ENCODE measurements around the gene CEP89. TPM values are rescaled to one million over a fixed set of nuclear protein-coding genes. Genes with fewer than 3 reads are reported as not detected.

CEP89 gene
- total RNA-seq, 2 donors from 2014 or later = 19.3 to 20.6 TPM

DNA sequence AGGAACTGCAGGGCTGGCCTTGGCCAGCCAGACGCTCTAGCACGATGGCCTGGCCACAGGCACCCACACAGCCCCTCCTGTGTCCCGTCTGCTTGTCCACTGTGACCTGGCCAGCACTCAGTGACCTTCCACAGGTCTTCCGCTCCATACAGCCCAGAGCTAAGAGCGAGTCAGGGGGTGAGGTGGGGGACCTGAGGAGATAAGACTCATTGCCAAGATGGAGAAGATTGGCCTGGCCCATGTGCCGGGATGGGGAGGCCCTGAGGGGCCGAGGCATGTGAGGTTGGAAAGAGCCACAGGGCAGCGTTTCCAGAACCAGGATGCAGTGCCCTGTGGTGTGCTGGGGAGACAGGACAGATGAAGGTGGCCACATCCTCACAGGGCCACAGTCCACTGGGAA, 92.0 kb downstream of the CEP89 start:
- no peaks in the 10 kb centered on the region for H3K27me3 ChIP-seq (replicated peaks; ENCODE audit: insufficient read depth)
- H3K4me3 ChIP-seq = no peak overlapping the region
- no peaks in the 10 kb centered on the region for H3K36me3 ChIP-seq
- WGBS = 94% methylated on average over 8 of the region's 8 CpGs
- DNase-seq (ENCODE audit: low spot score) = no peak
- intact Hi-C loops (cut with DNase I) = no loop called here
- TF ChIP-seq, protein P1, sequence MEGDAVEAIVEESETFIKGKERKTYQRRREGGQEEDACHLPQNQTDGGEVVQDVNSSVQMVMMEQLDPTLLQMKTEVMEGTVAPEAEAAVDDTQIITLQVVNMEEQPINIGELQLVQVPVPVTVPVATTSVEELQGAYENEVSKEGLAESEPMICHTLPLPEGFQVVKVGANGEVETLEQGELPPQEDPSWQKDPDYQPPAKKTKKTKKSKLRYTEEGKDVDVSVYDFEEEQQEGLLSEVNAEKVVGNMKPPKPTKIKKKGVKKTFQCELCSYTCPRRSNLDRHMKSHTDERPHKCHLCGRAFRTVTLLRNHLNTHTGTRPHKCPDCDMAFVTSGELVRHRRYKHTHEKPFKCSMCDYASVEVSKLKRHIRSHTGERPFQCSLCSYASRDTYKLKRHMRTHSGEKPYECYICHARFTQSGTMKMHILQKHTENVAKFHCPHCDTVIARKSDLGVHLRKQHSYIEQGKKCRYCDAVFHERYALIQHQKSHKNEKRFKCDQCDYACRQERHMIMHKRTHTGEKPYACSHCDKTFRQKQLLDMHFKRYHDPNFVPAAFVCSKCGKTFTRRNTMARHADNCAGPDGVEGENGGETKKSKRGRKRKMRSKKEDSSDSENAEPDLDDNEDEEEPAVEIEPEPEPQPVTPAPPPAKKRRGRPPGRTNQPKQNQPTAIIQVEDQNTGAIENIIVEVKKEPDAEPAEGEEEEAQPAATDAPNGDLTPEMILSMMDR (IDR thresholded peaks at IDR 0.05) = no peak
- TF ChIP-seq POLR2AphosphoS5 (IDR thresholded peaks at IDR 0.05) (no peak), POLR2A (IDR thresholded peaks at IDR 0.05) (no peak)
- H3K27ac ChIP-seq = no peak overlapping the region
- no peaks in the 10 kb centered on the region for H3K4me1 ChIP-seq (replicated peaks)
- H3K9me3 ChIP-seq = no peaks in the 10 kb centered on the region

DNA sequence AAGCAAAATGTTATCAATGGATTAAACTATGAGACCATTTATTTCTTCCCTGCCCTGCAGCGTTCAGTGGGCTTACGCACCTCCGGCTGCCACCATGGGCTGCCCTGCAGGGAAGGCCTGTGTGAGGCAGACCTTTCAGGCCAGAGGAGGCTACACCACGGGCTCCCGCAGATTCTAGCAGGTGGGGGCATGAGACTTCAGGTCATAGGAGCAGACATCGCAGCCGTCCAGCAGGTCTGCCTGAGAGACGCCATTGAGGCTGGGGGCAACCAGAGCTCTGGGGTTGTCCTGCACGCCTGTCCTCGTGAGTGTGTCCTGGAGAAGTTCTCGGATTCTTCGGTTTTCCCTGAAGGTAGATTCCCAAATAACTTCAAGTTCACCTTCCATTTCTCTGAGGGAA, 92.8 kb downstream of the CEP89 start:
- Histone ChIP-seq H3K4me1 (replicated peaks) (no peaks in the 10 kb centered on the region), H3K9me3 (no peaks in the 10 kb centered on the region), H3K4me3 (no peak overlapping the region), H3K27me3 (replicated peaks; ENCODE audit: insufficient read depth) (no peaks in the 10 kb centered on the region), H3K36me3 (no peaks in the 10 kb centered on the region), H3K27ac (no peak overlapping the region)
- 98% methylated on average over 12 of the region's 12 CpGs for WGBS
- DNase-seq (ENCODE audit: low spot score) = no peak
- TF ChIP-seq, protein P1 (IDR thresholded peaks at IDR 0.05) = no peak
- TF ChIP-seq POLR2AphosphoS5 (IDR thresholded peaks at IDR 0.05) (no peak), POLR2A (IDR thresholded peaks at IDR 0.05) (no peak)
- intact Hi-C loops (cut with DNase I) = no loop called here

DNA sequence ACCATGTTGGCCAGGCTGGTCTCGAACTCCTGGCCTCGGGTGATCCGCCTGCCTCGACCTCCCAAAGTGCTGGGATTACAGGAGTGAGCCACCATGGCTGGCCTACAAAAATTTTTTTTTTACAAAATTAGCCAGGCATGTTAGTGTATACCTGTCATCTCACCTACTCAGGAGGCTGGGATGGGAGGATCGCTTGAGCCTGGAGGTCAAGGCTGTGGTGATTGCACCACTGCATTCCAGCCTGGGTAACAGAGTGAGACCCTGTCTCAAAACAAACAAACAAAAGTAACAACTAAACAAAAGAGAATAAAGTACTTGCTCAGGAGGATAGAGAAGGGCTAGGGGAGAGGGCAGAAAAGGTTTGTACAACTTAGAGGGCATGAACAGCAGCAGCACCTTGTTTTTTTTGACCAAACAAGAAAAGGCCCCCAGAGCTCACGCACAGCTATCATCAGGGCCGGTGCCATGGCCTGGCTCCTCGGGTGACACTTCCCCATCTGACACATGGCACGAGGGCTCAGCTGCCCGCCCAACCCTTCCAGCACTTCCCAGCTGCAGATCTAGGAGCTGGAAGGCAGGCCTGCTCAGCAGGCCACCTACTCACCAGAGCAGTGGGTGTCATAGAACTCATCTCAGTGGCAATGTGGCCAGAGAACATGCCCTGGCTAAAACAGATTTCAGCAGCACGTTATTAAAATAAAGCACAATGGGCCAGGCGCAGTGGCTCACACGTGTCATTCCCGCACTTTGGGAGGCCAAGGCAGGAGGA, 93.6 kb downstream of the CEP89 start:
- Histone ChIP-seq H3K36me3 (no peaks in the 10 kb centered on the region), H3K27me3 (replicated peaks; ENCODE audit: insufficient read depth) (no peaks in the 10 kb centered on the region), H3K9me3 (no peaks in the 10 kb centered on the region), H3K4me3 (no peak overlapping the region), H3K4me1 (replicated peaks) (no peaks in the 10 kb centered on the region), H3K27ac (no peak overlapping the region)
- TF ChIP-seq, protein P1 (IDR thresholded peaks at IDR 0.05) = no peak
- TF ChIP-seq POLR2A (IDR thresholded peaks at IDR 0.05) = no peak
- TF ChIP-seq POLR2AphosphoS5 (IDR thresholded peaks at IDR 0.05) = no peak
- DNase-seq (ENCODE audit: low spot score) = no peak
- WGBS = 97% methylated on average over 14 of the region's 14 CpGs
- intact Hi-C loops (cut with DNase I) = no loop called here

DNA sequence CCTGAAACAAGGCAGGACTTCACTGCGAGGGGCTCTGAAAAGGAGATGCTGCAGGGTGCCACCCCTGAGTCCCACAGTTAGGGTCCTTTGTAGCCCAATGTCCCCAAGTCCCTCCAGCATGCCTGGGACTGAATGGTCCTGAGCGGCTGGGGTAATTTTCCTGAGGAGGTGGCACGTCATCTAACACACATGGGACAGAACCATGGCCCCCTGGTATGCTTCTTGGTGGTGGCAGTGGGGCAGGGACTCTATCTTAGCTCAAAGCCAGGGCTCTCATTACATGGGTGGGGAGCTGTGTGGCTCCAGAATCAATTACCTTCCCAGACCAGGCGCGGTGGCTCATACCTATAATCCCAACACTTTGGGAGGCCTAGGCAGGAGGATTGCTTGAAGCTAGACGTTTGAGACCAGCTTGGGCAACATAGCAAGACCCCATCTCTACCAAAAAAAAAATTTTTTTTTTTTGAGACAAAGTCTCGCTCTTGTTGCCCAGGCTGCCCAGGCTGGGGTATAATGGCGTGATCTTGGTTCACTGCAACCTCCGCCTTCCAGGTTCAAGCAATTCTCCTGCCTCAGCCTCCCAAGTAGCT, 94.3 kb downstream of the CEP89 start:
- TF ChIP-seq, protein P1 (IDR thresholded peaks at IDR 0.05) = no peak
- TF ChIP-seq POLR2A (IDR thresholded peaks at IDR 0.05) = no peak
- no peak for TF ChIP-seq POLR2AphosphoS5 (IDR thresholded peaks at IDR 0.05)
- WGBS = 97% methylated on average over 9 of the region's 9 CpGs
- intact Hi-C loops (cut with DNase I) = no loop called here
- Histone ChIP-seq H3K36me3 (no peaks in the 10 kb centered on the region), H3K27me3 (replicated peaks; ENCODE audit: insufficient read depth) (no peaks in the 10 kb centered on the region), H3K4me1 (replicated peaks) (no peaks in the 10 kb centered on the region), H3K9me3 (no peaks in the 10 kb centered on the region), H3K27ac (no peak overlapping the region), H3K4me3 (no peak overlapping the region)
- no peak for DNase-seq (ENCODE audit: low spot score)

DNA sequence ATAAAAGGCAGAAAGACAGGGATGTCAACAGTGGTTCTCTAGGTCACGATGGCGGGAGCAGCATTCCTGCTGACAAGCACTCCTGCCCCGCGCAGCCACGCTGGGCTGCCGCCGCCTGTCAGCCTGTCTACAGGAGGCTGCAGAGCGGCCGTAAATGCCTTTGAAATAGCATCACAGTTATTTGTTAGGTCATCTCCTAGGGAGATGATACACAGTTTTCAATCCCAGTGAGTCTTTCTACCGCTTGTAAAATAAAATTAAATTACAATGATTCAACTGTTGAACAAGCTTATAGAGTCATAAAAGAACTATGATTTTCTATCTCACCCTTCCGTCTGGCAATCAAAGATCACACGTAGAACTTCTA, 94.9 kb downstream of the CEP89 start:
- Histone ChIP-seq H3K27me3 (replicated peaks; ENCODE audit: insufficient read depth) (no peaks in the 10 kb centered on the region), H3K27ac (no peak overlapping the region), H3K4me3 (no peak overlapping the region), H3K4me1 (replicated peaks) (no peaks in the 10 kb centered on the region), H3K9me3 (no peaks in the 10 kb centered on the region), H3K36me3 (no peaks in the 10 kb centered on the region)
- 44% methylated on average over 12 of the region's 12 CpGs for WGBS
- no peak for DNase-seq (ENCODE audit: low spot score)
- TF ChIP-seq POLR2AphosphoS5 (IDR thresholded peaks at IDR 0.05) (no peak), POLR2A (IDR thresholded peaks at IDR 0.05) (no peak)
- TF ChIP-seq, protein P1 (IDR thresholded peaks at IDR 0.05) = no peak
- intact Hi-C loops (cut with DNase I) = no loop called here
